ENCODE results near the gene TCF7. TPM values are rescaled to one million over a fixed set of nuclear protein-coding genes. Genes with fewer than 3 reads are reported as not detected.

TCF7 gene
- polyA plus RNA-seq, 1 donor from 2014 or later, result 0.15 TPM

- H3K9me2 ChIP-seq (ENCODE audit: insufficient read depth, low read length), result no peaks in the 10 kb centered on the region
- no peak overlapping the region for H3K9ac ChIP-seq (ENCODE audit: low read length)
- H3K9me3 ChIP-seq (ENCODE audit: low read length), result no peaks in the 10 kb centered on the region
- peaks cover 30% of the 10 kb centered on the region for H3K27me3 ChIP-seq (ENCODE audit: insufficient read depth, low read depth, low read length)
- TF ChIP-seq EZH2 (IDR thresholded peaks at IDR 0.05; ENCODE audit: borderline replicate concordance, insufficient read depth, low read length, poor library complexity, severe bottlenecking) (no peak), SMC3 (conservative IDR thresholded peaks at IDR 0.05; ENCODE audit: poor library complexity) (no peak), POLR2AphosphoS5 (IDR thresholded peaks at IDR 0.05) (no peak), RAD21 (conservative IDR thresholded peaks at IDR 0.05) (no peak), MXI1 (conservative IDR thresholded peaks at IDR 0.05; ENCODE audit: poor library complexity, severe bottlenecking) (no peak), TAF1 (IDR thresholded peaks at IDR 0.05; ENCODE audit: low read depth) (no peak), EP300 (conservative IDR thresholded peaks at IDR 0.05; ENCODE audit: poor library complexity, severe bottlenecking) (no peak)
- TF ChIP-seq, protein P1, sequence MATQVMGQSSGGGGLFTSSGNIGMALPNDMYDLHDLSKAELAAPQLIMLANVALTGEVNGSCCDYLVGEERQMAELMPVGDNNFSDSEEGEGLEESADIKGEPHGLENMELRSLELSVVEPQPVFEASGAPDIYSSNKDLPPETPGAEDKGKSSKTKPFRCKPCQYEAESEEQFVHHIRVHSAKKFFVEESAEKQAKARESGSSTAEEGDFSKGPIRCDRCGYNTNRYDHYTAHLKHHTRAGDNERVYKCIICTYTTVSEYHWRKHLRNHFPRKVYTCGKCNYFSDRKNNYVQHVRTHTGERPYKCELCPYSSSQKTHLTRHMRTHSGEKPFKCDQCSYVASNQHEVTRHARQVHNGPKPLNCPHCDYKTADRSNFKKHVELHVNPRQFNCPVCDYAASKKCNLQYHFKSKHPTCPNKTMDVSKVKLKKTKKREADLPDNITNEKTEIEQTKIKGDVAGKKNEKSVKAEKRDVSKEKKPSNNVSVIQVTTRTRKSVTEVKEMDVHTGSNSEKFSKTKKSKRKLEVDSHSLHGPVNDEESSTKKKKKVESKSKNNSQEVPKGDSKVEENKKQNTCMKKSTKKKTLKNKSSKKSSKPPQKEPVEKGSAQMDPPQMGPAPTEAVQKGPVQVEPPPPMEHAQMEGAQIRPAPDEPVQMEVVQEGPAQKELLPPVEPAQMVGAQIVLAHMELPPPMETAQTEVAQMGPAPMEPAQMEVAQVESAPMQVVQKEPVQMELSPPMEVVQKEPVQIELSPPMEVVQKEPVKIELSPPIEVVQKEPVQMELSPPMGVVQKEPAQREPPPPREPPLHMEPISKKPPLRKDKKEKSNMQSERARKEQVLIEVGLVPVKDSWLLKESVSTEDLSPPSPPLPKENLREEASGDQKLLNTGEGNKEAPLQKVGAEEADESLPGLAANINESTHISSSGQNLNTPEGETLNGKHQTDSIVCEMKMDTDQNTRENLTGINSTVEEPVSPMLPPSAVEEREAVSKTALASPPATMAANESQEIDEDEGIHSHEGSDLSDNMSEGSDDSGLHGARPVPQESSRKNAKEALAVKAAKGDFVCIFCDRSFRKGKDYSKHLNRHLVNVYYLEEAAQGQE (IDR thresholded peaks at IDR 0.05; ENCODE audit: borderline replicate concordance), result no peak
- TF ChIP-seq, protein P2, sequence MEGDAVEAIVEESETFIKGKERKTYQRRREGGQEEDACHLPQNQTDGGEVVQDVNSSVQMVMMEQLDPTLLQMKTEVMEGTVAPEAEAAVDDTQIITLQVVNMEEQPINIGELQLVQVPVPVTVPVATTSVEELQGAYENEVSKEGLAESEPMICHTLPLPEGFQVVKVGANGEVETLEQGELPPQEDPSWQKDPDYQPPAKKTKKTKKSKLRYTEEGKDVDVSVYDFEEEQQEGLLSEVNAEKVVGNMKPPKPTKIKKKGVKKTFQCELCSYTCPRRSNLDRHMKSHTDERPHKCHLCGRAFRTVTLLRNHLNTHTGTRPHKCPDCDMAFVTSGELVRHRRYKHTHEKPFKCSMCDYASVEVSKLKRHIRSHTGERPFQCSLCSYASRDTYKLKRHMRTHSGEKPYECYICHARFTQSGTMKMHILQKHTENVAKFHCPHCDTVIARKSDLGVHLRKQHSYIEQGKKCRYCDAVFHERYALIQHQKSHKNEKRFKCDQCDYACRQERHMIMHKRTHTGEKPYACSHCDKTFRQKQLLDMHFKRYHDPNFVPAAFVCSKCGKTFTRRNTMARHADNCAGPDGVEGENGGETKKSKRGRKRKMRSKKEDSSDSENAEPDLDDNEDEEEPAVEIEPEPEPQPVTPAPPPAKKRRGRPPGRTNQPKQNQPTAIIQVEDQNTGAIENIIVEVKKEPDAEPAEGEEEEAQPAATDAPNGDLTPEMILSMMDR (IDR thresholded peaks at IDR 0.05; ENCODE audit: poor library complexity, severe bottlenecking), result no peak
- H3K79me2 ChIP-seq (replicated peaks; ENCODE audit: insufficient read depth, low read length), result no peaks in the 10 kb centered on the region
- no peaks in the 10 kb centered on the region for H4K20me1 ChIP-seq (ENCODE audit: insufficient read depth)
- H3K4me2 ChIP-seq (ENCODE audit: low read length), result no peak overlapping the region
- H3K36me3 ChIP-seq (ENCODE audit: insufficient read depth, low read length), result no peaks in the 10 kb centered on the region
- no peak overlapping the region for H3K27ac ChIP-seq (ENCODE audit: low read length)
- H3F3A ChIP-seq (ENCODE audit: insufficient read depth, low read length, poor library complexity, severe bottlenecking), result no peaks in the 10 kb centered on the region
- no peak overlapping the region for H2AFZ ChIP-seq (ENCODE audit: low read depth, low read length)
- H3K4me3 ChIP-seq (ENCODE audit: low read length), result no peak overlapping the region
These were observed 2.6 kb downstream of the TCF7 start for GRCh38 chr5:134116789-134117761.

DNA sequence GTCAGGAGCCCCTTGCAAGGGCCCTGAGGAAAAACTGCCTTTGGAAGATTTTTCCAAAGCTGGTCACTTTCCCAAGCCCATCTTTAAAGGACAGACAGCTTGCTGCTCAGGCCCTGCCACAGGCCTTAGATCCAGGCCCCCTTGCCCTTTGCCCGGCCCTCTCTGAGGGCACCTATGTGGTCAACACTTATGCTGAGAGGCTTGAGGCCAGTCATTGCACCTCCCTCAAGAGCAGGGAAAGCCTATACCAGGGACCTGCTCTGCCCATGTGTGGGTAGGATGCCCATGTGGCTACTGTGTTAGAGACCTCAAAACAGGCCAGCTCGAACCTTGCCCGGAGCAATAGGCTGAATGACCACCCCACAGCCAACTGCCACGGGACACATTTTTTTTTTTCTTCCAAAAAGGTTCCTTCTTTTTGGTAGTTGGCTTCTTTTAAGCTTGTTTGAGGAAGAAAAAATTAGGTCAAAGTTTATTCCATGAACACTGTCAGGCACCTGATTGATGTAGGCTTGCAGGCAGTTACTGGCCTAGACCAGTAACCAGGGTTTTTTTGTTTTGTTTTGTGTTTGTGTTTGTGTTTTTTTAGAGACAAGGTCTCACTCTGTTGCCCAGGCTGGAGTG is 3.8 kb downstream of the TCF7 start:
- Histone ChIP-seq H3K4me3 (ENCODE audit: low read length) (no peak overlapping the region), H3K27ac (ENCODE audit: low read length) (no peak overlapping the region), H3F3A (ENCODE audit: insufficient read depth, low read length, poor library complexity, severe bottlenecking) (no peaks in the 10 kb centered on the region), H4K20me1 (ENCODE audit: insufficient read depth) (no peaks in the 10 kb centered on the region), H3K36me3 (ENCODE audit: insufficient read depth, low read length) (no peaks in the 10 kb centered on the region), H3K9ac (ENCODE audit: low read length) (no peak overlapping the region), H2AFZ (ENCODE audit: low read depth, low read length) (no peak overlapping the region), H3K4me2 (ENCODE audit: low read length) (no peak overlapping the region), H3K27me3 (ENCODE audit: insufficient read depth, low read depth, low read length) (peaks cover 18% of the 10 kb centered on the region), H3K9me3 (ENCODE audit: low read length) (no peaks in the 10 kb centered on the region), H3K9me2 (ENCODE audit: insufficient read depth, low read length) (no peaks in the 10 kb centered on the region), H3K79me2 (replicated peaks; ENCODE audit: insufficient read depth, low read length) (no peaks in the 10 kb centered on the region)
- TF ChIP-seq RAD21 (conservative IDR thresholded peaks at IDR 0.05) (no peak), EP300 (conservative IDR thresholded peaks at IDR 0.05; ENCODE audit: poor library complexity, severe bottlenecking) (no peak), SMC3 (conservative IDR thresholded peaks at IDR 0.05; ENCODE audit: poor library complexity) (no peak), TAF1 (IDR thresholded peaks at IDR 0.05; ENCODE audit: low read depth) (no peak), POLR2AphosphoS5 (IDR thresholded peaks at IDR 0.05) (no peak), EZH2 (IDR thresholded peaks at IDR 0.05; ENCODE audit: borderline replicate concordance, insufficient read depth, low read length, poor library complexity, severe bottlenecking) (no peak), MXI1 (conservative IDR thresholded peaks at IDR 0.05; ENCODE audit: poor library complexity, severe bottlenecking) (no peak)
- TF ChIP-seq, protein P2 (IDR thresholded peaks at IDR 0.05; ENCODE audit: poor library complexity, severe bottlenecking), result no peak
- TF ChIP-seq, protein P1 (IDR thresholded peaks at IDR 0.05; ENCODE audit: borderline replicate concordance), result no peak
